Skeletal muscle satellite cell (primary cell): ENCODE measurements around the gene CREB3L2.

Experiments
- H3K27me3 ChIP-seq: 2 replicates; pipeline ENCODE4 v1.7.0; 2013; ENCODE audit warnings: low read length; ENCODE audit not compliant: control insufficient read depth, insufficient read depth
- H3K36me3 ChIP-seq: 2 replicates; pipeline ENCODE4 v1.7.0; 2013; ENCODE audit warnings: mild to moderate bottlenecking, control low read depth, low read length; ENCODE audit not compliant: insufficient read depth
- H3K4me1 ChIP-seq: 2 replicates; pipeline ENCODE4 v1.7.0; 2013; ENCODE audit warnings: low read length; ENCODE audit not compliant: control insufficient read depth, insufficient read depth
- H3K4me2 ChIP-seq: 2 replicates; pipeline ENCODE4 v1.7.0; 2013; ENCODE audit warnings: mild to moderate bottlenecking, low read length
- H3K4me3 ChIP-seq: 2 replicates; pipeline ENCODE4 v1.7.0; 2013; ENCODE audit warnings: low read length
- H3K9ac ChIP-seq: 2 replicates; pipeline ENCODE4 v1.7.0; 2013; ENCODE audit warnings: mild to moderate bottlenecking, low read depth, low read length, moderate library complexity
- H3K9me3 ChIP-seq: replicated peaks from 2 replicates; pipeline ENCODE4 v1.7.0; 2013; ENCODE audit warnings: mild to moderate bottlenecking, control low read depth, low read length

CREB3L2 gene

GRCh38 chr7:137948845-137949330 lies 53.0 kb downstream of the CREB3L2 start:
- no peaks in the 10 kb centered on the region for H3K9me3 ChIP-seq
- H3K9ac ChIP-seq, result no peak overlapping the region

GRCh38 chr7:137948083-137948844 lies 53.6 kb downstream of the CREB3L2 start:
- H3K4me2 ChIP-seq, result no peak overlapping the region
- no peak overlapping the region for H3K9ac ChIP-seq
- H3K9me3 ChIP-seq, result no peaks in the 10 kb centered on the region
- H3K4me3 ChIP-seq, result no peak overlapping the region
- peaks cover 3% of the 10 kb centered on the region for H3K36me3 ChIP-seq
- H3K4me1 ChIP-seq, result peaks cover 34% of the 10 kb centered on the region
- H3K27me3 ChIP-seq, result no peaks in the 10 kb centered on the region

More at GRCh38 chr7:137948845-137949330, 53.0 kb downstream of the CREB3L2 start:
- Histone ChIP-seq H3K4me3 (no peak overlapping the region), H3K4me1 (peaks cover 34% of the 10 kb centered on the region), H3K4me2 (no peak overlapping the region), H3K27me3 (no peaks in the 10 kb centered on the region), H3K36me3 (peaks cover 3% of the 10 kb centered on the region)

GRCh38 chr7:137947046-137947445 lies 54.8 kb downstream of the CREB3L2 start:
- H3K4me1 ChIP-seq, result peaks cover 34% of the 10 kb centered on the region
- no peak overlapping the region for H3K4me2 ChIP-seq
- no peak overlapping the region for H3K9ac ChIP-seq
- no peaks in the 10 kb centered on the region for H3K27me3 ChIP-seq
- no peak overlapping the region for H3K4me3 ChIP-seq
- H3K9me3 ChIP-seq, result no peaks in the 10 kb centered on the region
- H3K36me3 ChIP-seq, result peaks cover 3% of the 10 kb centered on the region

GRCh38 chr7:137946011-137946410 lies 55.9 kb downstream of the CREB3L2 start:
- Histone ChIP-seq H3K9ac (no peak overlapping the region), H3K4me3 (no peak overlapping the region), H3K4me2 (no peak overlapping the region), H3K9me3 (no peaks in the 10 kb centered on the region), H3K27me3 (no peaks in the 10 kb centered on the region), H3K4me1 (peaks cover 38% of the 10 kb centered on the region), H3K36me3 (peaks cover 11% of the 10 kb centered on the region)

- peak overlapping the region; percentile 38 for H3K4me2 ChIP-seq
- H3K9ac ChIP-seq, result peak overlapping the region; percentile 48
- no peaks in the 10 kb centered on the region for H3K9me3 ChIP-seq
- H3K27me3 ChIP-seq, result no peaks in the 10 kb centered on the region
- peaks cover 56% of the 10 kb centered on the region for H3K4me1 ChIP-seq
- peak overlapping the region; percentile 11 for H3K4me3 ChIP-seq
- H3K36me3 ChIP-seq, result peaks cover 14% of the 10 kb centered on the region
These were observed 57.7 kb downstream of the CREB3L2 start for GRCh38 chr7:137944168-137944567.

- Histone ChIP-seq H3K27me3 (no peaks in the 10 kb centered on the region), H3K9me3 (no peaks in the 10 kb centered on the region), H3K36me3 (peaks cover 14% of the 10 kb centered on the region), H3K4me2 (peak overlapping the region; percentile 38), H3K4me1 (peaks cover 53% of the 10 kb centered on the region), H3K4me3 (peak overlapping the region; percentile 11), H3K9ac (peak overlapping the region; percentile 48)
These were observed 58.7 kb downstream of the CREB3L2 start for GRCh38 chr7:137943132-137943551.

- Histone ChIP-seq H3K27me3 (no peaks in the 10 kb centered on the region), H3K4me3 (no peak overlapping the region), H3K9me3 (no peaks in the 10 kb centered on the region), H3K4me1 (peaks cover 48% of the 10 kb centered on the region), H3K36me3 (peaks cover 14% of the 10 kb centered on the region), H3K4me2 (peak overlapping the region; percentile 38), H3K9ac (peak overlapping the region; percentile 48)
These were observed 59.3 kb downstream of the CREB3L2 start for GRCh38 chr7:137942484-137943115.

- H3K9me3 ChIP-seq, result no peaks in the 10 kb centered on the region
These were observed 61.0 kb downstream of the CREB3L2 start for GRCh38 chr7:137940656-137941518.

GRCh38 chr7:137940218-137940617 lies 61.7 kb downstream of the CREB3L2 start:
- Histone ChIP-seq H3K4me1 (peaks cover 71% of the 10 kb centered on the region), H3K9me3 (no peaks in the 10 kb centered on the region), H3K36me3 (peaks cover 11% of the 10 kb centered on the region), H3K9ac (peak overlapping the region; percentile 39), H3K4me3 (no peak overlapping the region), H3K4me2 (peak overlapping the region; percentile 3), H3K27me3 (no peaks in the 10 kb centered on the region)

More at GRCh38 chr7:137940656-137941518, 61.0 kb downstream of the CREB3L2 start:
- H3K27me3 ChIP-seq, result no peaks in the 10 kb centered on the region
- peaks cover 14% of the 10 kb centered on the region for H3K36me3 ChIP-seq
- H3K4me3 ChIP-seq, result no peak overlapping the region
- peaks cover 64% of the 10 kb centered on the region for H3K4me1 ChIP-seq
- no peak overlapping the region for H3K9ac ChIP-seq
- H3K4me2 ChIP-seq, result no peak overlapping the region

- H3K36me3 ChIP-seq, result peaks cover 11% of the 10 kb centered on the region
- H3K9me3 ChIP-seq, result no peaks in the 10 kb centered on the region
- peak overlapping the region; percentile 66 for H3K9ac ChIP-seq
- H3K27me3 ChIP-seq, result no peaks in the 10 kb centered on the region
- H3K4me2 ChIP-seq, result peak overlapping the region; percentile 67
- H3K4me3 ChIP-seq, result no peak overlapping the region
- H3K4me1 ChIP-seq, result peaks cover 78% of the 10 kb centered on the region
These were observed 64.7 kb downstream of the CREB3L2 start for GRCh38 chr7:137937202-137937560.
